Measurements from ENCODE around the gene PRDM10. TPM values are rescaled to one million over a fixed set of nuclear protein-coding genes. Genes with fewer than 3 reads are reported as not detected.

The PRDM10 gene
- total RNA-seq, 1 donor, result 8.6 TPM

GRCh38 chr11:129995163-129995562 lies 7.5 kb downstream of the PRDM10 start:
- no peak for DNase-seq (ENCODE audit: low read depth)
- TF ChIP-seq, protein P1, sequence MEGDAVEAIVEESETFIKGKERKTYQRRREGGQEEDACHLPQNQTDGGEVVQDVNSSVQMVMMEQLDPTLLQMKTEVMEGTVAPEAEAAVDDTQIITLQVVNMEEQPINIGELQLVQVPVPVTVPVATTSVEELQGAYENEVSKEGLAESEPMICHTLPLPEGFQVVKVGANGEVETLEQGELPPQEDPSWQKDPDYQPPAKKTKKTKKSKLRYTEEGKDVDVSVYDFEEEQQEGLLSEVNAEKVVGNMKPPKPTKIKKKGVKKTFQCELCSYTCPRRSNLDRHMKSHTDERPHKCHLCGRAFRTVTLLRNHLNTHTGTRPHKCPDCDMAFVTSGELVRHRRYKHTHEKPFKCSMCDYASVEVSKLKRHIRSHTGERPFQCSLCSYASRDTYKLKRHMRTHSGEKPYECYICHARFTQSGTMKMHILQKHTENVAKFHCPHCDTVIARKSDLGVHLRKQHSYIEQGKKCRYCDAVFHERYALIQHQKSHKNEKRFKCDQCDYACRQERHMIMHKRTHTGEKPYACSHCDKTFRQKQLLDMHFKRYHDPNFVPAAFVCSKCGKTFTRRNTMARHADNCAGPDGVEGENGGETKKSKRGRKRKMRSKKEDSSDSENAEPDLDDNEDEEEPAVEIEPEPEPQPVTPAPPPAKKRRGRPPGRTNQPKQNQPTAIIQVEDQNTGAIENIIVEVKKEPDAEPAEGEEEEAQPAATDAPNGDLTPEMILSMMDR (IDR thresholded peaks at IDR 0.05; ENCODE audit: insufficient read depth, low read depth, low read length), result no peak

DNA sequence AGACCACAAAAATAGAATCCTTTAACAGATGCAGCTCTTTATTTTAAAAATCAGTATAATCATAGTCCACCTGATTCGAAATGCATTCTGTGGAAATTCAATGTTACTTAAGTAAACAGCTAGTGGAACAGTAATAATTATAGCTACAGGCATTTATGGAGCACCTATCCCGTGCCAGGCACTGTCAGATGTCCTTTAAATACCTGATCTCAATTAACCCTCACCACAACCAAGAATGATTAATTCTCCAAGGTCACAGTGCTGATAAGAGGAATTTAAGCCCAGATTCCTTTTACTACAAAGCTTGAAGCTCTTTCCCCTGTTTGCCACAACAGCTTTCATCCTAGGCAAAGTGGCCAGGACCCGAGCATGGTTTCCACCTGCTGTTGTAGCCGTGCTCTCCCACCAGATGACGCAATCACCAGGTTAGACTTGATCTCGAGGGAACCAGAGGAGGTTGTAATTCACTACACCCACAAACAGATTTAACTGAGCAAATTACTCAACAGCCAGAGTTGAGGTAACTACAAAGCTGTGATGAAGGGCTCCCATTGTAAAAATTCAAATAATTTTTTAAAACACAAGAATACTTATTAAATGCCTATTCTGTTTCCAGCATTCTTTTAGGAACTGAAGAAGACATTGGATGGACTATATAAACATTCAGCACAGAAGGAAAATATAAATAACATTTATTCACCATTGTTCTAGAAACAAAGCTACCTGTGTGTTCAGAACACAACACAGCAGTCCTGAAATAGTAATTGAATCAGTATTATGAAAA lies 10.3 kb downstream of the PRDM10 start:
- no peak overlapping the region for H3K4me3 ChIP-seq (ENCODE audit: low read depth, low read length)
- TF ChIP-seq, protein P1 (IDR thresholded peaks at IDR 0.05; ENCODE audit: insufficient read depth, low read depth, low read length), result peak; percentile 8
- peak; percentile 28 for DNase-seq (ENCODE audit: low read depth)

More at GRCh38 chr11:129995163-129995562, 7.5 kb downstream of the PRDM10 start:
- H3K4me3 ChIP-seq (ENCODE audit: low read depth, low read length), result no peak overlapping the region

- no peak for DNase-seq (ENCODE audit: low read depth)
- TF ChIP-seq, protein P1 (IDR thresholded peaks at IDR 0.05; ENCODE audit: insufficient read depth, low read depth, low read length), result no peak
- no peak overlapping the region for H3K4me3 ChIP-seq (ENCODE audit: low read depth, low read length)
These were observed 13.4 kb downstream of the PRDM10 start for GRCh38 chr11:129989149-129989813.

GRCh38 chr11:129987950-129988349 lies 14.7 kb downstream of the PRDM10 start:
- H3K4me3 ChIP-seq (ENCODE audit: low read depth, low read length), result no peak overlapping the region
- DNase-seq (ENCODE audit: low read depth), result no peak
- TF ChIP-seq, protein P1 (IDR thresholded peaks at IDR 0.05; ENCODE audit: insufficient read depth, low read depth, low read length), result no peak

- no peak overlapping the region for H3K4me3 ChIP-seq (ENCODE audit: low read depth, low read length)
- no peak for DNase-seq (ENCODE audit: low read depth)
- TF ChIP-seq, protein P1 (IDR thresholded peaks at IDR 0.05; ENCODE audit: insufficient read depth, low read depth, low read length), result no peak
These were observed 16.8 kb downstream of the PRDM10 start for GRCh38 chr11:129985823-129986222.

DNA sequence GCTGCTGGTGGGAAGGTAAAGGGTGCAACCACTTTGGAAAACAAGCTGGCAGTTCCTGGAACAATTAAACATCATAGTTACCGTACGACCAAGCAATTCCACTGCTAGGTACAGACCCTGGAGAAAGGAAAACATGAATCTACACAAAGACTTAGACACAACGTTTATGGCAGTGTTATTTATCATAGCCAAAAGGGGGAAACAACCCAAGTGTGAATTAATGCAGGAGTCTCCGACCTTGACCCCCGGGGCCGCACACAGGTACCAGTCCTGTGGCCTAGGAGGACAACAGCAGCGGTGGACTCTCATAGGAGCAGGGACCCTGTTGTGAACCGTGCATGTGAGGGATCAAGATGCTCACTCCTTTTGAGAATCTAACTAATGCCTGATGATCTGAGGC lies 22.5 kb downstream of the PRDM10 start:
- H3K4me3 ChIP-seq (ENCODE audit: low read depth, low read length), result no peak overlapping the region
- TF ChIP-seq, protein P1 (IDR thresholded peaks at IDR 0.05; ENCODE audit: insufficient read depth, low read depth, low read length), result no peak
- DNase-seq (ENCODE audit: low read depth), result no peak

All from fibroblast of villous mesenchyme (primary cell).